GM23248 (cell line): ENCODE measurements around the gene DAAM1.

Experiments
- EZH2 ChIP-seq: fragments of 200-600 bp; sonication (generic); IDR thresholded peaks from 2 replicates; pipeline ENCODE4 v1.6.1; 2018; ENCODE audit warnings: antibody characterized with exemption, mild to moderate bottlenecking; ENCODE audit not compliant: insufficient read depth, poor library complexity, severe bottlenecking
- EZH2phosphoT487 ChIP-seq: fragments of 200-600 bp; sonication (generic); IDR thresholded peaks from 2 replicates; pipeline ENCODE4 v1.6.1; 2018; ENCODE audit warnings: antibody characterized with exemption, moderate library complexity, mild to moderate bottlenecking, low read depth; ENCODE audit not compliant: insufficient read depth

DNA sequence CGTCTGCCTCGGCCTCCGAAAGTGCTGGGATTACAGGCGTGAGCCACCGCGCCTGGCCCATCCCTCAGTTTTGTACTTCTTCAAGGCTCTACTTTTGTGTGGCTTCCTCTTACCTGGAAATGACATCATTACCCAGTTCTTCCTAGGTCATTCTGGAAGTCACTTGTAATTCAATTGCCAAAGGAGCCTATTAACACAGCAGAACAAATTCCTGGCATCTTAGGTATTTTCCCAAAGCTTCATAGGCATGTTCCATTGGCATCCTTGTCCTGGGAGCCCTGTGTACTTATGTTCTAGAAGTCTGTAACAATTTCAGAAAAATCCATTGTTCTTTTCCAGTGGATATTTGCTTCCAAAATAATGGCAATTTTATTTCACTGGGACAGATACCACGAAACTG is 60.6 kb downstream of the DAAM1 start:
- TF ChIP-seq EZH2 (no peak), EZH2phosphoT487 (no peak)
